Type B pancreatic cell (in vitro differentiated cells): Measurements from ENCODE around the gene FIP1L1. TPM values are rescaled to one million over a fixed set of nuclear protein-coding genes. Genes with fewer than 3 reads are reported as not detected.
"Not testable (repeated sequence)": the region's sequence is repeated elsewhere in the genome, so short reads cannot be mapped to it uniquely, and the experiment has no call there.

Source experiments
- DNase-seq: peaks from one replicate; pipeline ENCODE4 v3.0.0; 2021; ENCODE audit warnings: mixed read lengths; ENCODE audit not compliant: unreplicated experiment; ENCODE audit errors: extremely low spot score
- H3K27ac Mint-ChIP-seq: 2 replicates; pipeline ENCODE4 v1.8.0; 2021; ENCODE audit warnings: mild to moderate bottlenecking, mixed read lengths
- H3K27me3 Mint-ChIP-seq: 2 replicates; pipeline ENCODE4 v1.8.0; 2021; ENCODE audit warnings: mixed read lengths
- H3K36me3 Mint-ChIP-seq: 2 replicates; pipeline ENCODE4 v1.8.0; 2021; ENCODE audit warnings: mixed read lengths
- H3K4me1 Mint-ChIP-seq: one replicate; pipeline ENCODE4 v1.8.0; 2021; ENCODE audit warnings: mixed read lengths; ENCODE audit not compliant: unreplicated experiment
- H3K4me3 Mint-ChIP-seq: 2 replicates; pipeline ENCODE4 v1.8.0; 2021; ENCODE audit warnings: mild to moderate bottlenecking, mixed read lengths
- H3K9me3 Mint-ChIP-seq: 2 replicates; pipeline ENCODE4 v1.8.0; 2021; ENCODE audit warnings: mixed read lengths
- CTCF ChIP-seq: fragments of 200-600 bp; sonication (generic); conservative IDR thresholded peaks from 2 replicates; pipeline ENCODE4 v1.5.0; 2021; ENCODE audit warnings: antibody characterized with exemption, mild to moderate bottlenecking
- long read RNA-seq: library from polyadenylated mRNA; unstranded; transcript quantifications from one replicate; pipeline ENCODE4 v2.0.0, GENCODE V29; 2020
- total RNA-seq: library from RNA; stranded (reverse); gene quantifications from 2 replicates; pipeline ENCODE4 v1.2.1, GENCODE V29; 2021; ENCODE audit warnings: low replicate concordance

FIP1L1 gene
- 48.1 and 60.2 TPM in 2 replicates for total RNA-seq
- long read RNA-seq, transcript FIP1L1-201 (15 exons, 1,878 nt): major isoform, 15 of 126 reads
- long read RNA-seq, partial matches to known transcripts: 6 of 126 reads
- long read RNA-seq, other reads (novel, unspliced or antisense): 101 of 126 reads

- Mint-ChIP-seq H3K36me3 (peaks cover 12% of the 10 kb centered on the region), H3K27ac (peak within 1 kb of the TSS; percentile 89), H3K27me3 (peaks cover 7% of the 10 kb centered on the region), H3K9me3 (no peaks in the 10 kb centered on the region), H3K4me3 (peak within 1 kb of the TSS; percentile 95), H3K4me1 (peaks cover 27% of the 10 kb centered on the region)
- TF ChIP-seq CTCF: no peak
- peak; percentile 96 for DNase-seq
Observed at GRCh38 chr4:53377319-53378170, at the start of gene FIP1L1. FIP1L1 (plus strand) TSS chr4:53377641; CDS start chr4:53377839, 198 bp downstream.

DNA sequence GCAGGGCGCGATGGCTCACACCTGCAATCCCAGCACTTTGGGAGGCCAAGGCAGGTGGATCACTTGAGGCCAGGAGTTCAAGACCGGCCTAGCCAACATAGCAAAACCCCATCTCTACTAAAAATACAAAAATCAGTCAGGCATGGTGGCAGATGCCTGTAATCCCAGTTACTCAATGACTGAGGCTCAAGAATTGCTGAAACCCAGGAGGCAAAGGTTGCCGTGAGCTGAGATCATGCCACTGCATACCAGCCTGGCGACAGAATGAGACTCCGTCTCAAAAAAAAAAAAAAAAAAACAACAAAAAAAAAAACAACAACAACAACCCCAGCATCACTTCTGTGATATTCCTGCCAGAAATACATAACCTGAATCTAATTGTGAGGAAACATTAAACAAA, 42.5 kb upstream of the FIP1L1 start:
- H3K4me1 Mint-ChIP-seq, H3K4me3 Mint-ChIP-seq, H3K27me3 Mint-ChIP-seq, DNase-seq, H3K27ac Mint-ChIP-seq, H3K9me3 Mint-ChIP-seq, H3K36me3 Mint-ChIP-seq: not testable (repeated sequence)

GRCh38 chr4:53340145-53340544, 37.3 kb upstream of the FIP1L1 start:
- not testable (repeated sequence) for DNase-seq, H3K27ac Mint-ChIP-seq

GRCh38 chr4:53346392-53346791, 31.0 kb upstream of the FIP1L1 start:
- not testable (repeated sequence) for H3K9me3 Mint-ChIP-seq, H3K4me1 Mint-ChIP-seq
- H3K36me3 Mint-ChIP-seq: peaks cover 12% of the 10 kb centered on the region

More at GRCh38 chr4:53340145-53340544, 37.3 kb upstream of the FIP1L1 start:
- H3K9me3 Mint-ChIP-seq, H3K4me3 Mint-ChIP-seq, H3K36me3 Mint-ChIP-seq, H3K4me1 Mint-ChIP-seq, H3K27me3 Mint-ChIP-seq: not testable (repeated sequence)

DNA sequence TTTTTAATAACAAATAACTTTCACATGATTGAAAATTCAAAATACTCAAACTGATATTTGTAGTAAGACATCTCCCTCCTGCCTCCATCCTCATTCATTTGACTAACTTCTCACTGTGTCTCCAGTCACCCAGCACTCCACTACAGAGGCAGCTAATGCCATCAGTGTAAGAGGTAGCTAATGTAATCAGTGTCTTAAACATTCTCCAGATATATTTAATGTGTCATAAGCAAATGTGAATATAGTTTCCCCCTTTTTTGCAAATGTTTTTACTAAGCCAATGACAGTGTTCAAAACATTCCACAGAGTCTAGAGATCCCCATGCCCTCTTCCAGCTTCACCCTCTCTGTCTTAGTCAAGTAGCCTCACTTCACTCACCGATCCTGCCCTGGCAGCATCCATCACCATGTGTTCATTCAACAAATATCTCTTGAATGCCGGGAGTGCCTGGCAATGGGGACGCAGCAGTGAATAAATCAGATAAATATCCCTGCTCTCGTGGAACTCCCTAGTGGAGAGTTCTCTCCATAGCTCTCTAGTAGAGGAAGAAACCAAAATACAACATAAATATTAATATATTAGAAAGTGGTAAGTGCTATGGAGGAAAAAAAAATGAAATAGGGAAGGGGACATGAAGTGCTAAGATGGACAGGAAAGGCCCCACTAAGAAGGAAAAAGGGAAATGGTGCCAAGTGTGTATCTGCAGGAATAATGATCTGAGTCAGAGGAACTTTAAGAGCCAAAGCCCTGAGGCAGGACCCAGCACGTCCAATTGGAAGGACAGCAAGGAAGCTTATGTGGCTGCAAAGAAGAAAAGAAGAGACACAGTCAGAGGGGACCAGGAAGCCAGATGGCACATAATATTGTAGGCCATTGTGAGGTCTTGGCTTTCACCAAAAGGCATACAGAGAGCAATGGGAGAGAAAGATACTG, 30.3 kb upstream of the FIP1L1 start:
- Mint-ChIP-seq H3K4me3 (no peak overlapping the region), H3K27ac (no peak overlapping the region), H3K9me3 (no peaks in the 10 kb centered on the region), H3K36me3 (peaks cover 14% of the 10 kb centered on the region), H3K4me1 (no peaks in the 10 kb centered on the region), H3K27me3 (no peaks in the 10 kb centered on the region)
- TF ChIP-seq CTCF: no peak
- DNase-seq: no peak

More at GRCh38 chr4:53346392-53346791, 31.0 kb upstream of the FIP1L1 start:
- not testable (repeated sequence) for H3K27me3 Mint-ChIP-seq, H3K27ac Mint-ChIP-seq, DNase-seq, H3K4me3 Mint-ChIP-seq

- no peak for TF ChIP-seq CTCF
- H3K4me1 Mint-ChIP-seq: no peaks in the 10 kb centered on the region
- DNase-seq: no peak
- H3K9me3 Mint-ChIP-seq: no peaks in the 10 kb centered on the region
- H3K36me3 Mint-ChIP-seq: peaks cover 16% of the 10 kb centered on the region
- no peaks in the 10 kb centered on the region for H3K27me3 Mint-ChIP-seq
- no peak overlapping the region for H3K27ac Mint-ChIP-seq
- no peak overlapping the region for H3K4me3 Mint-ChIP-seq
Observed at GRCh38 chr4:53348046-53348445, 29.4 kb upstream of the FIP1L1 start.
